Renal cortex interstitium (tissue), 11 donors: ENCODE results near the gene TBC1D22B. TPM values are rescaled to one million over a fixed set of nuclear protein-coding genes. Genes with fewer than 3 reads are reported as not detected.

Experiments
- DNase-seq, 11 donors: peaks; one replicate each; pipeline ENCODE4 v3.0.0-alpha.2; 2013; ENCODE audit warnings: low read depth in 9 of 11, low spot score in 4 of 11; ENCODE audit errors: extremely low read depth in 1 of 11
- polyA plus RNA-seq, 3 donors: library from polyadenylated mRNA; unstranded; fragments of 120-200 nt; gene quantifications; one replicate each; pipeline ENCODE4 v1.2.1, GENCODE V29; 2013; ENCODE audit not compliant: insufficient read length in 3 of 3

The TBC1D22B gene
- polyA plus RNA-seq, 3 donors: 13.4 to 14.4 (median 14.0) TPM

GRCh38 chr6:37259191-37259590 lies 1.6 kb downstream of the TBC1D22B start:
- DNase-seq: no peak

- DNase-seq: no peak
Observed at GRCh38 chr6:37260040-37260439, 2.5 kb downstream of the TBC1D22B start.

GRCh38 chr6:37260444-37260843 lies 2.9 kb downstream of the TBC1D22B start:
- DNase-seq: no peak

DNA sequence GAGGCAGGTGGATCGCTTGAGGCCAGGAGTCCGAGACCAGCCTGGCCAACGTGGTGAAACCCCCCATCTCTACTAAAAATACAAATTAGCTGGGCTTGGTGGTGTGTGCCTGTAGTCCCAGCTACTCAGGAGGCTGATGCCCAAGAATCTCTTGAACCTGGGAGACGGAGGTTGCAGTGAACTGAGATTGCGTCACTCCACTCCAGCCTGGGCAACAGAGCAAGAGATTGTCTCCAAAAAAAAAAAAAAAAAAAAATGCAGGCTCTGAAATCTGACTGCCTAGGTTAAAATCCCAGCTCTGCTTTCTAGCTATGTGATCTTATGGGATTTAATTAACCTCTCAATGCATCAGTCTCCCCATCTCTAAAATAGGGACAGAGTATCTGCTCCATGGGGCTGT lies 3.6 kb downstream of the TBC1D22B start:
- DNase-seq: no peak

DNA sequence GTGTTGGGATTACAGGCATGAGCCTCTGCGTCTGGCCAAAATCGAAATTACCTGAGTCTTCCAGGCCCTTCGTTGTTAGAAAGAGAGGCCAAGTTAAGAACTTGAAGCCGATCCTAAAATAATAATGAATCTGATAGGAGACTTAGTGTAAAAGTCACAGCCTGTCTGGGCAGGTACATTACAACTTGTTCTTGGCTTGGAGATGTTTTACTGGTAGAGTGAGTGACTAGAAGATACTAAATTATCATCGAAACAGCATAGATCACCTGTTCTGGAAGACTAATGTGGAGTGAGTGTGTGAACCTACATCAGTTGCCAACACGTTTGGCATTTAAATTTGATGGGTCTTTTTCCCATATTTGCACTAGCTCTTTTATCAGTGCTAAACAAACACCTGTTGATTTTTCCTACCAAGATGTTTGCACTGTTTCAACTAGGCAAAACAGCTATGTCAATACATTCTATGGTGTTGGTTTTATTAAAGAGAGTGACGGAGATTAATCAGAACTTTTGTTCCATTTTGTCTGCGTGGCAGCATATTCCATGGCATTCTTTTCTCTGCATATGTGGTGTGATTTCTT lies 5.0 kb downstream of the TBC1D22B start:
- no peak for DNase-seq

DNA sequence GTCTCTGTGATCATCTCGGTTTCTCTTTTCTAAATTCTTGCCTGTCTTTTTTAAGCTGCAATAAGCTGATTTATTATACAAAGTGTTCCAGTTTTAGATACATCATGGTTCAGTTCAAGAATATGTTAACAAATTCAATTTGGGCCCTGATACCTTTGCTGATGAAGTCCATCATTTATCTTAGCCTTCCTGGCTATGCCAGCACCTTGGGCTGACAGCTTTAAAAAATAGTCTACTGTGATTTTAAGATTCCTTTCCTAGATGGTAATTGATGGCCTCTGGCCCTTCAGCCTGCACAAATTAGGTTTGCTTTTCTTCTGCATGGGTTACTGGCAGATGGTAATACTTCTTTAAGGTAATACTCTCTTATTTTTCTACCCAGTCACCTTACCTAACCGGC lies 7.4 kb downstream of the TBC1D22B start:
- DNase-seq: no peak

DNA sequence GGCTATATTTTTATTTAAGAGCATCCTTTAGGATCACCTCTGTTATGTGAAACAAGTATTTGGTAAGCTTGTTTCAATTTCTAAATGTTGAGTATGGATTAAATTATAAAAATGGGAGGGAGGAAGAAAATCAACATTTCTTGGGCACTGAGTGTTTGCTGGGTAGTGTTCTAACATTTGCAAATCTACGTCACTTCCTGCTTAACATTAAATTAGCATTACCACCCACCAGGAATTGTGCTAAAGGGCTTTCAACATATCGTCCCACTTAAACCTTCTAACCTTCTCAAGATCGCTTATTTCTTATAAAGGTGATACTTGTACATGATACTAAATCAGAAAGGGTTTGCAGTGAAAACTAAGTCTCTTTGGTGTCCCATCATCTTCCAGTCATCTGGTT lies 8.3 kb downstream of the TBC1D22B start:
- no peak for DNase-seq

DNA sequence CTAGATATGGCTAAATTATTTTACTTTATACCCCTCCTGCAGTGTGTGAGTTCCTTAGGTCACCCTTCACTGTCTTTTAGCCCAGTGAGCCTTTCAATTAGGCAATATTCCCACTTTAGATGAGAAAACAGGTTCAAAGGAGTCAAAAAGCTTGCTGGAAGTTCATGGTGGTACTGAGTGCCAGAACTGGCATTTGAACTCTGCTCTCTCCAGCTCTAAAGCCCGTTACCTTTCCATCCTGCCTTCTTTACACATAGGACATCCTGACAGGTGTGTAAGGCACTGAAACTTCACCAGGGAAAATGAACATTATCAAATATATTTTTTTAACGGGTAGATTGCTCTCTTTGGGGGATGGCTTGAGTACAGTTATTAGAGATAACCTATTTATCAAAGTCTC lies 11.5 kb downstream of the TBC1D22B start:
- no peak for DNase-seq

DNA sequence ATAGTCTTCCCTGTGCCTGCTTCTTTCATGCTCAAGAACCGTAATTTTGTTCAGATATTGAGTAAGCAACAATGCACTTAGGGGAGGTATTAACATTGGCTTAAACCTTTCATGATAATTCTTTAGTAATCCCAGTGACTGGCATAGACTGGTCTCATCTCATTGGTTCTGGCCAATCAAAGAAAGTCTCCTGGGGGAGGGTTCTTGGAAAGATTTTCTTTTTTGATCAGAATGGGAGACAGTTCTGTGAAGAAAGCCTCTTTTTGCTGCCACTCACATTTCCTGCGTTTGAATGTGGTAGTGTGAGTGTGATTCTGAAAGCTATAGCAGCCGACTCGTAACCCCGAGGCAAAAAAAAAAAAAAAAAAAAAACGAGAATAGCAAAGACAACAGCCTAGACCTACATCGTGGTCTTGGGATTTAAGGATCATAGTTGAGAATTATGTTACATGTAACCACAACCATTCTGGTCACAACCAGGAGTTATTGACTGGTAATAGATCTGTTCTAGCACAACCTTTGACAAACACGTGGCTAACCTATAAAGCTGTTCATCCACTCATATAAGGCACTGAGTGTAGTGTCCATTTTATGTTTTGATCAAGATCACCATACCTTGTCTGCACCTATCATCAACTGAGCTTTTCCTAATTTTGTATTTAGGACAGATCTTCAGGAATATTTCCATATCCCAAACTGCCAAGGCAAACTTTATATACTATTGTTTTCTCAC lies 15.4 kb downstream of the TBC1D22B start:
- no peak for DNase-seq

DNA sequence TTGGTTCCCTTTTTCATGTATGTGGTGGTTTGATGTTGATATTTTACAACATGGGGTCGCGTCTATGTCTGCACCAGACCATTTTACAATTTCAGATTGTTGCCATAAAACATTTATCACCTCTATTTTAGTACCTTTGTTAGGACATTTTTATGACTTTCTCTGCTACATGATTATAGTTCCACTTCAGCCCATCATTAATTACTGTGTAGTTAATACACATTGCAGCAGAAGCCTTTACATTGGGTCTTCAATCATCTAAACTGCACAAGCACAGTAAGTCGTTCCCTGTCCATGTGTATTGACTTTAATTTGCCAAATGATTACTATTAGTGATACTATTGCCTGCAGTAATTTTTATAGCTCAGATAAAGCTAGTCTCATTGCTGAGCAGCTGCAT lies 16.1 kb downstream of the TBC1D22B start:
- peak in 6 of 11 donors; percentile 23 to 62 (median 46) for DNase-seq

DNA sequence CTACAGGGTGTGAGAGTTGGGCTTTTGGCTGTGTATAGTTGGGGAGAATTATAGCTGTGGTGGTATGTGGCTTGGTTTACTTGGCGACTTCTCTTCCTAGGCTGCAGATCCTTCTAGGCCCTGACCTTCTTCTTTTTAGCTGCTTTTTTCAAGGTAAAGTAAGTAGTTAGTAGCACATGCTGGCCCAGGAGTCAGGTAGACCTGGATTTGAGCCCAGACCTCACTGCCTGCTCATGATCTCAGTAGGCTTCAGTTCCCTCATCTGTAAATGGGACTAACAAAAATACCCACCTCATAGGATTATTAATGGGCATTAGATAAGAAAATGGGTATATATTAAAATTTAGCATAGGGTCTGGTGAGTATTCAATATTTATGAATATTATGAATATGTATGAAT lies 17.8 kb downstream of the TBC1D22B start:
- DNase-seq: no peak

DNA sequence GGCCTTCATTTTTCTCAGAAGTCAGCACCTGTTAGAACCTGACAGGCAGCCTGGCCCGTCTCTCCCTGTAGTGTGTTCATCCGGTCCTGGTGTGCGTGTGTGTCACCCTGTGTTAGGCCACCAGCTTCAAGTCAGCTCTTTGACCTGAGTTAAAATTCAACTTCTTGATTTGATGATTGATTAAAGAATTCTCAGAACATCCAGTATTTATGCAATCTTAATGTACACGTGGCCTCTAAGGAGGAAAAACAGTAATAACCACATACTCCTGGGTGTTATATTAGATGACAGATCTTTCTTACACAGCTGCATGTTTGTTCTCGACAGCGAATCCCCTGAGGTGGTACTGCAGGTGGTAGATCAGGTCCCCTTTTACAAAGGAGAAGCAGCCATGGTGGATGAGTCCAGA lies 19.4 kb downstream of the TBC1D22B start:
- DNase-seq: no peak

- DNase-seq: no peak
Observed at GRCh38 chr6:37279366-37280134, 22.0 kb downstream of the TBC1D22B start.

GRCh38 chr6:37280162-37280887 lies 22.8 kb downstream of the TBC1D22B start:
- no peak for DNase-seq

- DNase-seq: no peak
Observed at GRCh38 chr6:37282371-37282770, 24.8 kb downstream of the TBC1D22B start.

- no peak for DNase-seq
Observed at GRCh38 chr6:37283268-37283667, 25.7 kb downstream of the TBC1D22B start.

- DNase-seq: no peak
Observed at GRCh38 chr6:37283671-37284151, 26.1 kb downstream of the TBC1D22B start.

- DNase-seq: no peak
Observed at GRCh38 chr6:37284781-37285180, 27.2 kb downstream of the TBC1D22B start.

DNA sequence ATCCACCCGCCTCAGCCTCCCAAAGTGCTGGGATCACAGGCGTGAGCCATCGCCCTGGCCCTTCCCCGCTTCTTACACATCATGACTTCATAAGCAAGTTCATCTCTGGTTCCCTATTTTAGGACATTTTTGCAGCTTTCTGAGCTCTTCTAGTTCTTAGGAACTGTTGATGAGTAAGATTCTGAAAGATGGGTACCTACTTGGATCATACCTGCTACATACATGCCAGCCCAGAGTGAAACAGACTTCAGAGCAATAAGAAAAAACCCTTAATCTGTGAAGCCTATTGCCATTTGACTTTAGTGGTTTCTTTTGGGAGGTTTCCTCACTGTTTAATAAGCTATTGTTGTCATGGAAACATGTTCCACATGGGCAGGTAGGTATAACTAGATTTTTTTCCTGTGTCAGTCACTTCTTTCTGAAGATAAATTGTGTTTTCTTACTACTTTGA lies 28.3 kb downstream of the TBC1D22B start:
- DNase-seq: no peak
